22Rv1 (cell line): ENCODE measurements around the gene ZNG1A.
"Not testable (repeated sequence)": the region's sequence is repeated elsewhere in the genome, so short reads cannot be mapped to it uniquely, and the experiment has no call there.

ENCODE experiments used
- H3K27ac ChIP-seq: fragments of 450-650 bp; 2 replicates; pipeline ENCODE4 v1.5.1; 2017
- ZFX ChIP-seq: fragments of 450-650 bp; IDR thresholded peaks from 2 replicates; pipeline ENCODE4 v1.6.1; 2017; ENCODE audit warnings: antibody characterized with exemption, borderline replicate concordance
- TF ChIP-seq, protein P1 (sequence below): fragments of 450-650 bp; IDR thresholded peaks from 2 replicates; pipeline ENCODE4 v1.5.1; 2017; ENCODE audit warnings: mild to moderate bottlenecking

ZNG1A gene

DNA sequence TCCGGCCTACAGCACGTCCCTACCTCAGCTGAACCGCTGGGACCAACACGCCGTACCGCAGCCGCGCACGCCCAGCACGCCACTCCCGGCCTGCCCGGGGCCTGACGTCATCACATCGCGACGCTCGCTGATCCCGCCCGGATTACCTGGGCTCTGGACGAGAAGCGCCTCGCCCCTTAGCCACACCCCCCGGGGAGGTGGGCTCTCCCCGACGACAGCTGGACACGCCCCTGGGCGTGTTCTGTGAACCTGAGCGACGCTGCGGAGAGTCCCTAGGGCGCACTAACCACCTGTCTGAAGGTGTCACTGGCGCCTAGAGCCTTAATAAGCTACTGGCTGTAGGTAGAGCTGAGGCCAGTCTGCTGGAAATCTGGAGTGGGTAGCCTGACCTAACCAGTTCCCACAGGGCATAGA is at the start of gene ZNG1A:
TSS of gene ZNG1A (minus strand) at position 87 of the 414 bp plus-strand sequence. CDS start 87 bp downstream, outside the sequence.
- peak within 1 kb of the TSS; percentile 58 for H3K27ac ChIP-seq

DNA sequence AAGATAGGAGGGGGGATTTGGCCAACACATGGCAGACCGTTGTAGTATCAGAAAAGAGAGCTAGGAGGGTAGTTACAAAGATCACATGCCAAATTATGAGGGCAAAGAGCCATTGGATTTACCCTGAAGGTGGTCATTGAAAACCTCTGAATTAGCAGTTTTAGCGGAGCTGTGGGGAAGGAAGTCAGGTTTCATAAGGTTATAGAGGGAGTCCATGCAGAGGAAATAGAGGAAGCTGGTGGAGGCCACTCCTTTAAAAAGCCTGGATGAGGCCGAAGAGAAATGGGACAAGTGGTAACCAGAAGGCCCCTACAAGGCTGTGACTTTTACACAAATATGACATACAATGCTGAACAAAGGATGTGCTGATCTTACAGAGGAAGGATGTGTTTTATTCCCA is 49.0 kb upstream of the ZNG1A start:
- no peak for TF ChIP-seq ZFX
- TF ChIP-seq, protein P1, sequence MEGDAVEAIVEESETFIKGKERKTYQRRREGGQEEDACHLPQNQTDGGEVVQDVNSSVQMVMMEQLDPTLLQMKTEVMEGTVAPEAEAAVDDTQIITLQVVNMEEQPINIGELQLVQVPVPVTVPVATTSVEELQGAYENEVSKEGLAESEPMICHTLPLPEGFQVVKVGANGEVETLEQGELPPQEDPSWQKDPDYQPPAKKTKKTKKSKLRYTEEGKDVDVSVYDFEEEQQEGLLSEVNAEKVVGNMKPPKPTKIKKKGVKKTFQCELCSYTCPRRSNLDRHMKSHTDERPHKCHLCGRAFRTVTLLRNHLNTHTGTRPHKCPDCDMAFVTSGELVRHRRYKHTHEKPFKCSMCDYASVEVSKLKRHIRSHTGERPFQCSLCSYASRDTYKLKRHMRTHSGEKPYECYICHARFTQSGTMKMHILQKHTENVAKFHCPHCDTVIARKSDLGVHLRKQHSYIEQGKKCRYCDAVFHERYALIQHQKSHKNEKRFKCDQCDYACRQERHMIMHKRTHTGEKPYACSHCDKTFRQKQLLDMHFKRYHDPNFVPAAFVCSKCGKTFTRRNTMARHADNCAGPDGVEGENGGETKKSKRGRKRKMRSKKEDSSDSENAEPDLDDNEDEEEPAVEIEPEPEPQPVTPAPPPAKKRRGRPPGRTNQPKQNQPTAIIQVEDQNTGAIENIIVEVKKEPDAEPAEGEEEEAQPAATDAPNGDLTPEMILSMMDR = no peak
- no peak overlapping the region for H3K27ac ChIP-seq

DNA sequence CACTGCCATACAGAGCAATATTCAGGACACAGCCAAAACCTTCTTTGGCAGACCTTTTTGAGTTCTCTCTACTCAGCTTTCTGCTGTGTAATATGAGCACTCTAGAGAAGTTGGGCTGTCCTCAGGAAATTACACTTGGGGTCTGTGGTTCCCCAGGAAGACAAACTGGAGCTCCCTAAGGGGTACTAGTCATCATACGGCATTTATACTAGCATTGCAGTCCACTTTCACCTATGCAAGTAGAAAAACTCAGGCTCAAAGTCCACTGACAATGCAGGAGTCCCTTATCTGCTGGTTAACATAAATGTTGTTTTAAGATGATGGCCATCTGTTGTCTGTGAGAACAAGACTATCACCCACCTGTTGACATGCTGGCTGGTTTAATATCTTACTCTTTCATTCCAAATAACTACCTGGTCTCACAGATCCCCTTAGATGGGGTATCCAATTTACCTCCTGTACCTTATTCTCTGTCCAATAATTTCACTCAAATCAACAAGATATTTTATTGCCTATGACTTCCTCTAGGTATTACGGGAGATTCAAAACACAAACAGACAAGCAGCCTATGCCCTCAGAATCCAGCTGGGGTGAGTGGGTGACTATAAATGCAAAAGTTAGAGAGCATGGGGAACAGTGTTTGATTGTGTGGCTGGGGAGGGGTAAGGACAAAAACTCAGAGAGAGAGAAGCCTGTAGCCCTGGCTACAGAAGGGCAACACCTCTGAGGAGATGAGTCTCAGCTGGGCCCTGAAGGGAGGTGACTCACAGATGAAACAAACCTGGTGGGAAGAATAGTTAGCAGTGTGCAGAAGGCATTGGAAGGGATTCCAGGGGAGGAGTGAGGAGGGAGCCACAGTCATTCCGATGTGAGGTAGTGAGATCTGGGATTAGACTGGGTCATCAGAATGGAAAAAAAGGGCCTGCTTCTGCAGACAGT is 46.0 kb upstream of the ZNG1A start:
- TF ChIP-seq, protein P1 = no peak
- TF ChIP-seq ZFX = no peak
- 0 out of 2 replicates have a peak overlapping the region, but pooled peaks have one; percentile 1 for H3K27ac ChIP-seq

DNA sequence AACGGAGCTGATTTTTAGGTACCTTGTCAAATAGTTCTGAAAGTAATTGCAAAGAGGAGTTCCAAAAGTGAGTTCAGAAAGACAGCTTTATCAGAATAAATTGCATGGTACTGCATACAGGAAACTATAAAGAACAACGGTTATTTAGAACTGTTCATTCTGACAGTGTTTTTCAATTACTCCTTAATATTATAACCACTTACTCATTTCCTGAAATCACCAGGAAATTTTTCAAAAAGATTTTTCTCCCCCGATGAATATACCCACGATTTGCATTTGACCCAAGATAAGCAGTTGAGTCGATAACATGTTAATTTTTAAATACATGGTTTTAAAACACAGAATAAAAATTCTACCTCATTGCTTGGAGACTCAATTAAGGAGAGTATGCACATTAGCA is 45.2 kb upstream of the ZNG1A start:
- TF ChIP-seq, protein P1 = no peak
- no peak for TF ChIP-seq ZFX
- H3K27ac ChIP-seq = no peak overlapping the region

DNA sequence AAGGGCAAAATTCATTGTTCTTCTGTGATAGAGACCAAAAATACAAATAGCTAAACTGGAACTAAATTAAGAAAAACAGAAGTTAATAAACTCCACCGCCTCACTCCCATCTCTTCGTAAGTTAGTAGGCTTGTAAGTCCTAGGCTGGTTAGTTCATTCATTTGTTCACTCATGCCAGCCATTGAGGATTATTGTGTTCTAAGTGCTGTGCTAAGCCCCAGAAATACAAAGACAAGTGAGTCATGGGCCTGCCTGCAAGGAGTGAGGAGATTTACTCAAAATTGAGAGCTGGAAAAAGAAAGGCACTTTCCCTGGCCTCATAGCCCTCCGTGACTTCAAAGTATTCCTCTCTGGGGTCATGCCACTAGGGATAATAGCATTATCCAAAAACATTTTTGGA is 44.3 kb upstream of the ZNG1A start:
- no peak overlapping the region for H3K27ac ChIP-seq
- no peak for TF ChIP-seq ZFX
- TF ChIP-seq, protein P1 = no peak

DNA sequence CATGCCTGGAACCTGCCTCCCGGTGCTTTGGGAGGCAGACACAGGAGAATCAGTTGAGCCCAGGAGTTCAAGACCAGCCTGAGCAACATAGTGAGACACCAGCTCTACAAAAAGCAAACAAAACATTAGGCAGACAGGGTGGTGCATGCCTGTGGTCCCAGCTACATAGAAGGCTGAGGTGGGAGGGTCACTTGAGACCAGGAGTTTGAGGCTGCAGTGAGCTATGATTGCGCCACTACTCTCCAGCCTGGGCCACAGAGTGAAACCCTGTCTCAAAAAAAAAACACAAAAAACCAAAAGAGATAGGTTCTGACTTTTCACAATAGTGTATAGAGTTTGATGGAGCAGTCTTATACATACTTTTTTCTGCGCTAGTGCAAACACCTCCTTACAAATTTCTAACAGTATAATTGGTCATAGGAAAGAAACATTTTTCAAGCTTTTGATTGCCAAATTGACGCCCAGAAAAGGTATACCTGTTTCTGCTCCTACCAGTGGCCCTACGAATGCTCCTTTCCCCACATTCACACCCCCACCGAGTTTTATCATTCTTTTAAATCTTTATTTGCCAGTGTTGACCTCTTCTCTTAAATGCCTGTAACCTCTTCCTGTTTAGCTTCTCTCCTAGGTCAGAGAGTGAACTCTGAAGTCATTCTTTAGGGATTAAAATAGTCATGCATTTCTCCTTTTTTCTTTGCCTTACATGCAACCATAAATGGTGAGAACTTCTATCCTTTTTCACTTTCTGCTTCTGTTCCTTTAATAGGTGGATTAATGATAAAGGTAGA is 43.3 kb upstream of the ZNG1A start:
- H3K27ac ChIP-seq = peak overlapping the region; percentile 31
- no peak for TF ChIP-seq ZFX
- TF ChIP-seq, protein P1 = no peak

DNA sequence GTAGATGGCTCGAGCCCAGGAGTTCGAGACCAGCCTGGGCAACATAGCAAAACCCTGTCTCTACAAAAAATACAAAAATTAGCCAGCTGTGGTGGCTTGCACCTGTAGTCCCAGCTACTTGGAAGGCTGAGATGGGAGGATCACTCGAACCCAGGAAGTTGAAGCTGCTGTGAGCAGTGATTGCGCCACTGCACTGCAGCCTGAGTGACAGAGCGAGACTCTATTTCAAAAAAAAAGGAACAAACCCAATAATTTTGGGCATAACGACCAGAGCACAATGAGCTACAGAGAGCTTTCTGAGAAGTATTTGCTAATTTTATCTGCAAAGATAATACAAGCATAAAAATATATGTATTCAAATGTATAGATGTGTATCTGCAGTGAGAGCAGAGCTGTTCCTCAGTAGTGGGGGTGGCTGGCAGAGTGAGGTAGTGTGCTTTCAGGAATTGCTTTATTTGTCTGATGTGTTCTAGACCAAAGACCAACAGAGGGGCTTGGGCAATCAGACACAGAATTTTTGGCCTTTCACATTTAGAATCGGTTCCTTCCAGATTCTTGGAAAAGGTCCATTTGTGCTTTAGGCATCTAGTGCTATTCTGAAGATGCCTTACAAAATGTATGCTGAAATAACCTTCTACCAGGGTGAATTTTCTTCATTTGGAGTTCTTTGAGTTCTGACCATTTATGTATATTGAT is 41.0 kb upstream of the ZNG1A start:
- H3K27ac ChIP-seq = peak overlapping the region; percentile 2; the same call in 1 of the 2 replicates

DNA sequence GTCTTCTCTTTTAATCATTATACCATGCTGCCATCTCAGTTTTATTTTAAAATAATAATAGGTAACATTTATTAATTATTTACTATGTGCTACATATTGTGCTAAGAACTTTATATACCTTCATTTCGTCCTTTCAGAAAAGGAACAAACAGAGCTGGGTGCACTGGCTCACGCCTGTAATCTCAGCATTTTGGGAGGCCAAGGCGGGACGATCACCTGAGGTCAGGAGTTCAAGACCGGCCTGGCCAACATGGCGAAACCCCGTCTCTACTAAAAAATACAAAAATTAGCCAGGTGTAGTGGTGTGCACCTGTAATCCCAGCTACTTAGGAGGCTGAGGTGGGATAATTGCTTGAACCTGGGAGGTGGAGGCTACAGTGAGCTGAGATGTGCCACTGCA is 40.2 kb upstream of the ZNG1A start:
- H3K27ac ChIP-seq = not testable (repeated sequence)

More for the DNA sequence above, 41.0 kb upstream of the ZNG1A start:
- TF ChIP-seq ZFX = no peak
- TF ChIP-seq, protein P1 = no peak
